H9 (cell line): Measurements from ENCODE around the gene GRK3. TPM values are rescaled to one million over a fixed set of nuclear protein-coding genes. Genes with fewer than 3 reads are reported as not detected.

Source experiments
- DNase-seq: peaks from one replicate; pipeline ENCODE4 v3.0.0-alpha.2; 2017
- H2AFZ ChIP-seq: one replicate; pipeline ENCODE4 v1.6.1; 2013; ENCODE audit warnings: mild to moderate bottlenecking, low read length, control low read depth, moderate library complexity
- H2AK5ac ChIP-seq: 2 replicates; pipeline ENCODE4 v1.6.1; 2013; ENCODE audit warnings: low read length, control low read depth, mixed read lengths; ENCODE audit not compliant: insufficient read length
- H2BK120ac ChIP-seq: one replicate; pipeline ENCODE4 v1.6.1; 2013; ENCODE audit warnings: low read depth, mild to moderate bottlenecking, low read length, control low read depth, inconsistent platforms; ENCODE audit not compliant: poor library complexity, severe bottlenecking
- H2BK12ac ChIP-seq: 2 replicates; pipeline ENCODE4 v1.6.1; 2013; ENCODE audit warnings: low read length, control low read depth, mixed read lengths, low read depth; ENCODE audit not compliant: insufficient read length
- H2BK15ac ChIP-seq: 2 replicates; pipeline ENCODE4 v1.6.1; 2013; ENCODE audit warnings: low read depth, low read length, control low read depth
- H2BK20ac ChIP-seq: one replicate; pipeline ENCODE4 v1.6.1; 2013; ENCODE audit warnings: low read depth, mild to moderate bottlenecking, low read length, control low read depth, inconsistent platforms; ENCODE audit not compliant: poor library complexity, severe bottlenecking
- H2BK5ac ChIP-seq: 2 replicates; pipeline ENCODE4 v1.6.1; 2013; ENCODE audit warnings: low read length, control low read depth, mixed read lengths; ENCODE audit not compliant: insufficient read length
- H3K14ac ChIP-seq: 2 replicates; pipeline ENCODE4 v1.6.1; 2013; ENCODE audit warnings: low read length, control low read depth; ENCODE audit not compliant: insufficient read depth
- H3K18ac ChIP-seq: 2 replicates; pipeline ENCODE4 v1.6.1; 2013; ENCODE audit warnings: low read depth, mild to moderate bottlenecking, mixed read lengths, low read length, control low read depth; ENCODE audit not compliant: insufficient read length
- H3K23ac ChIP-seq: 2 replicates; pipeline ENCODE4 v1.6.1; 2013; ENCODE audit warnings: low read length, control low read depth, mixed read lengths, low read depth; ENCODE audit not compliant: insufficient read length
- H3K23me2 ChIP-seq: 2 replicates; pipeline ENCODE4 v1.6.1; 2013; ENCODE audit warnings: low read depth, mild to moderate bottlenecking, mixed read lengths, low read length, control low read depth; ENCODE audit not compliant: insufficient read length, poor library complexity, severe bottlenecking
- H3K27ac ChIP-seq: 2 replicates; pipeline ENCODE4 v1.5.1; 2013; ENCODE audit warnings: low read length, control low read depth, mixed read lengths, low read depth; ENCODE audit not compliant: insufficient read length
- H3K27me3 ChIP-seq: 2 replicates; pipeline ENCODE4 v1.6.1; 2013; ENCODE audit warnings: low read length, control low read depth, inconsistent platforms; ENCODE audit not compliant: insufficient read depth
- H3K4ac ChIP-seq: 2 replicates; pipeline ENCODE4 v1.6.1; 2013; ENCODE audit warnings: low read depth, mild to moderate bottlenecking, control low read depth, inconsistent platforms, low read length, moderate library complexity
- H3K4me1 ChIP-seq: 2 replicates; pipeline ENCODE4 v1.6.1; 2013; ENCODE audit warnings: low read length, control low read depth, inconsistent platforms; ENCODE audit not compliant: insufficient read depth
- H3K4me2 ChIP-seq: 2 replicates; pipeline ENCODE4 v1.6.1; 2013; ENCODE audit warnings: low read length, control low read depth, mixed read lengths; ENCODE audit not compliant: insufficient read length, insufficient read depth
- H3K56ac ChIP-seq: 2 replicates; pipeline ENCODE4 v1.6.1; 2013; ENCODE audit warnings: low read depth, mild to moderate bottlenecking, mixed read lengths, low read length, control low read depth; ENCODE audit not compliant: insufficient read length
- H3K79me1 ChIP-seq: 2 replicates; pipeline ENCODE4 v1.6.1; 2013; ENCODE audit warnings: low read depth, mild to moderate bottlenecking, moderate library complexity, low read length, control low read depth, inconsistent platforms; ENCODE audit not compliant: insufficient read depth, poor library complexity, severe bottlenecking
- H3K79me2 ChIP-seq: 2 replicates; pipeline ENCODE4 v1.6.1; 2013; ENCODE audit warnings: low read length, control low read depth, inconsistent platforms; ENCODE audit not compliant: insufficient read depth
- H3K9ac ChIP-seq: 2 replicates; pipeline ENCODE4 v1.6.1; 2013; ENCODE audit warnings: low read length, control low read depth, mixed read lengths; ENCODE audit not compliant: insufficient read length; ENCODE audit errors: extremely low read depth
- H3K9me3 ChIP-seq: one replicate; pipeline ENCODE4 v1.6.1; 2013; ENCODE audit warnings: low read depth, low read length, inconsistent platforms; ENCODE audit not compliant: control insufficient read depth
- H3T11ph ChIP-seq: one replicate; pipeline ENCODE4 v1.6.1; 2013; ENCODE audit warnings: mild to moderate bottlenecking, low read length, control low read depth, inconsistent platforms
- H4K20me1 ChIP-seq: one replicate; pipeline ENCODE4 v1.6.1; 2013; ENCODE audit not compliant: control insufficient read depth, insufficient read length, insufficient read depth
- H4K5ac ChIP-seq: 2 replicates; pipeline ENCODE4 v1.6.1; 2013; ENCODE audit warnings: low read depth, mild to moderate bottlenecking, mixed read lengths, low read length, control low read depth; ENCODE audit not compliant: insufficient read length
- H4K8ac ChIP-seq: replicated peaks from 2 replicates; pipeline ENCODE4 v1.6.1; 2013; ENCODE audit warnings: low read length, control low read depth, mixed read lengths, low read depth; ENCODE audit not compliant: insufficient read length
- H4K91ac ChIP-seq: 2 replicates; pipeline ENCODE4 v1.6.1; 2013; ENCODE audit warnings: low read depth, mild to moderate bottlenecking, moderate library complexity, mixed read lengths, low read length, control low read depth; ENCODE audit not compliant: insufficient read length
- H3K27ac Mint-ChIP-seq, 3 experiments: 2 replicates in 2 of 3; 3 replicates in 1 of 3; pipeline ENCODE4 v1.8.0; 2020 to 2021; ENCODE audit warnings: mixed read lengths in 3 of 3, mild to moderate bottlenecking in 1 of 3, moderate library complexity in 1 of 3
- H3K27me3 Mint-ChIP-seq: 2 replicates; pipeline ENCODE4 v1.8.0; 2021; ENCODE audit warnings: low read depth, mild to moderate bottlenecking, moderate library complexity, mixed read lengths
- H3K36me3 Mint-ChIP-seq, 3 experiments: 2 replicates in 2 of 3; 3 replicates in 1 of 3; pipeline ENCODE4 v1.8.0; 2020 to 2021; ENCODE audit warnings: low read depth in 3 of 3, mixed read lengths in 3 of 3; ENCODE audit not compliant: insufficient read depth in 1 of 3
- H3K4me1 Mint-ChIP-seq, 2 experiments: 2 replicates each; pipeline ENCODE4 v1.8.0; 2020; ENCODE audit warnings: mixed read lengths in 2 of 2
- H3K4me3 Mint-ChIP-seq, 2 experiments: 2 replicates in 1 of 2; 3 replicates in 1 of 2; pipeline ENCODE4 v1.8.0; 2020 to 2021; ENCODE audit warnings: mild to moderate bottlenecking in 2 of 2, mixed read lengths in 2 of 2, moderate library complexity in 1 of 2
- H3K9me3 Mint-ChIP-seq, 2 experiments: 2 replicates in 1 of 2; 3 replicates in 1 of 2; pipeline ENCODE4 v1.8.0; 2020; ENCODE audit warnings: mild to moderate bottlenecking in 2 of 2, mixed read lengths in 2 of 2, moderate library complexity in 1 of 2
- CTCF ChIP-seq: fragments of 200-600 bp; sonication (generic); conservative IDR thresholded peaks from 3 replicates; pipeline ENCODE4 v1.8.0; 2021; ENCODE audit warnings: antibody characterized with exemption, mild to moderate bottlenecking
- WGBS: extraction: QIAGEN DNeasy Blood & Tissue Kit; methylation state at CpG from one replicate; pipeline ENCODE4 v1.1.7; 2013; ENCODE audit warnings: missing lambda C conversion rate, low lambda C conversion rate, mixed read lengths; ENCODE audit not compliant: insufficient read length; ENCODE audit errors: extremely low coverage; 5-methylcytosine and 5-hydroxymethylcytosine counted together
- total RNA-seq: library from RNA; stranded (reverse); gene quantifications from 2 replicates; pipeline ENCODE4 v1.2.1, GENCODE V29; 2021

GRK3 gene
- total RNA-seq, 1 experiment from 2014 or later, result 23.9 TPM

GRCh38 chr22:25669253-25670069 lies 105.0 kb downstream of the GRK3 start:
- H2BK120ac ChIP-seq, result no peak overlapping the region
- H3K4me2 ChIP-seq, result no peak overlapping the region
- no peaks in the 10 kb centered on the region for H3K9me3 Mint-ChIP-seq
- no peak overlapping the region for H3K56ac ChIP-seq
- TF ChIP-seq CTCF, result no peak
- H3K9me3 ChIP-seq, result no peaks in the 10 kb centered on the region
- H3K27ac ChIP-seq, result no peak overlapping the region
- H3K9ac ChIP-seq, result no peak overlapping the region
- no peaks in the 10 kb centered on the region for H3K27me3 Mint-ChIP-seq
- no peaks in the 10 kb centered on the region for H3K27me3 ChIP-seq
- no peak overlapping the region for H3T11ph ChIP-seq
- no peak overlapping the region for H3K23ac ChIP-seq
- H3K4me1 Mint-ChIP-seq, result peaks cover 16 to 18% of the 10 kb centered on the region in 2 experiments
- no peak overlapping the region for H2BK12ac ChIP-seq
- no peak overlapping the region for H2BK5ac ChIP-seq
- H3K27ac Mint-ChIP-seq, result peak overlapping the region in 1 of 3 experiments; percentile 22; a peak in 1 of 7 replicates
- H3K4me3 Mint-ChIP-seq, result no peak overlapping the region
- H3K18ac ChIP-seq, result no peak overlapping the region
- no peaks in the 10 kb centered on the region for H3K79me1 ChIP-seq
- no peak overlapping the region for H3K4ac ChIP-seq
- no peak overlapping the region for H4K91ac ChIP-seq
- peaks cover 3 to 7% (median 4%) of the 10 kb centered on the region in 3 experiments; a peak in 1 of 7 replicates for H3K36me3 Mint-ChIP-seq
- H2AFZ ChIP-seq, result no peak overlapping the region
- H2AK5ac ChIP-seq, result no peak overlapping the region
- H3K14ac ChIP-seq, result no peak overlapping the region
- H4K20me1 ChIP-seq, result no peaks in the 10 kb centered on the region
- H2BK20ac ChIP-seq, result no peak overlapping the region
- no peaks in the 10 kb centered on the region for H3K79me2 ChIP-seq
- H3K4me1 ChIP-seq, result no peaks in the 10 kb centered on the region; the same call in 1 of the 2 replicates
- H4K5ac ChIP-seq, result no peak overlapping the region
- no CpG with 5 or more reads among the region's 5 CpGs for WGBS
- H3K23me2 ChIP-seq, result no peaks in the 10 kb centered on the region
- no peak overlapping the region for H4K8ac ChIP-seq
- DNase-seq, result no peak
- H2BK15ac ChIP-seq, result no peak overlapping the region
